Retina (tissue), 1 donor: Measurements from ENCODE around the gene OR10P1.

Experiments used
- DNase-seq: peaks from one replicate; pipeline ENCODE4 v3.0.0-alpha.2; 2016

The OR10P1 gene

DNA sequence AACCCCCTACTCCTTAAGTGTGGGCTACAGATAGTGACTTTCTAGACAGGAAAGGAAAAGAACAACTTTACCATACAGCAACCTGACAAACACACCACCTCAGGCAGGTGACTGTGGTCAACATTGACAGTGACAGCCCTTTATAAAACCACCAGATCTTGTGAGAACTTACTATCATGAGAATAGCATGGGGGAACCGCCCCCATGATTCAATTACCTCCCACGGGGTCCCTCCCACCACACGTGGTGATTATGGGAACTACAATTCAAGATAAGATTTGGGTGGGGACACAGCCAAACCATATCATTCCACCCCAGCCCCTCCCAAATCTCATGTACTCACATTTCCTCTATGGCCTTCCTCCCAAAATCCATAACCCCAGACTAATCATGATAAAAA, 16.3 kb downstream of the OR10P1 start:
- no peak for DNase-seq

DNA sequence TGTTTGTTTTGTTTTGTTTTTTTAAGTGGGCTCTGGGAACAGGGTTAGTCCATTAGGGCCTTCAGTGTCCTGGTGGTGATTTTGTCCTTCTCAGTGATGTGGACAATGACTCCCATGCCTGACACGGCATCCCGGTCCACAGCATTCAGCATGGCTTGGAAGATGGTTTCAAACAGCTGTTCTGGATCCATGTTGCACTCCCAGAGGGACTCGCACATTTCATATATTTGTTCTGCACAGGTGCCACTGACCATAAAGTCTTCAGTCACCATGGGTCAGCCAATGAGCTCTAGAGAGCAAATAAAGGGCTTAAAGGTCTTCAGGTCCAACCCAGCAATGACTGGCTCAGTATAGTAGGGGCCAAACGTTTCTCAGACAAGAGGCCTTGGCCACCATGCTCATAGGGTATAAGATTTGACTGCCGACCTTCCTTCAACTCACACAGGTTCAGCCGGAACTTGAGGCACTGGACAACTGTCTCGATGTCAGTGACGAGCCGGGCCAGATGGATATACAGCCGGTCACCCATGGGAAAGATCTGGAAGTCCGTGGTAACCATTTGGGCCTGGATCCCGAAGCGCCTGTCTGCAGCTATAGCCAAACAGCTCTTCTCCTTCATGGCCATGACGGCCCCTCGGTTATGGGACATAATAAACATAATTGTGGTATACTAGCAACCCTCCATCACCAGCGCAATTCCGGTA, 18.0 kb downstream of the OR10P1 start:
- DNase-seq: no peak

DNA sequence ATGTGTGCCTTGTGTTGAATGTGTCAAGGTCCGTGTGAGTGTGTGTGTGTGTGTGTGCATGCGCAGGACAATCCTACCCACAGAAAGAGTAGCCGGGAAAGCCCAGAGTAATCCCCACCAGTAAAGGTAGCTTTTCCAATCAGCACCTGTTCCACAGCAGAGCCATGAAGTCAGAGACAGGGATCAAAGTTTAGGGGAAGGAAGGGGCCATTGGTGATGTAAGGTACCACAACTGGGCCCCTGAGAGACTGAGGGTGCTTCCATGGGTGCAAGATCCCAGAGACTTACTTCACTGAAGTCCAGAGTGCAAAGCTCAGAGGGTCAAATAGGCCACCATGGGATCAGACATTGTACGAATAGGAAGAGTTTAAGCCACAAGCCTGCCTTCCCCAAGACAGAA, 20.5 kb downstream of the OR10P1 start:
- no peak for DNase-seq

DNA sequence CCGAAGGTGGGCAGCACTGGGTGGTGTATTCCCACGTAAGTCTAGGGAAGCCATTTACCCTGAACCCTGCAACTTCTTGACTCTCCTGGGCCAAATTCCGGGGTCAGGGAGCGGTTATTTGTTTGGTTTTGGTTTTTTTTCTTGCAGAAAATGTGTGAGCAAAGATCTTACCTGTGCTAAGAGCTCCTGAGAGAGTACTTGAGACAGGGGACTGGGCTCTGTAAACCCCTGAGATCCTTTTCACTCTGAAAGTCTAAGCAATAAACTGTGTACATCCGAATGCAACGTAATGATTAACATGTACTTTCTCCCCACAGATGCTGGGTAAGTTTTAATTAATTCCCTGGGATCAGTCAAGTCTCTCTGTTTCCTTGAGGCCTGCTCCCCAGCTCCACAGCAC, 21.5 kb downstream of the OR10P1 start:
- DNase-seq: no peak

DNA sequence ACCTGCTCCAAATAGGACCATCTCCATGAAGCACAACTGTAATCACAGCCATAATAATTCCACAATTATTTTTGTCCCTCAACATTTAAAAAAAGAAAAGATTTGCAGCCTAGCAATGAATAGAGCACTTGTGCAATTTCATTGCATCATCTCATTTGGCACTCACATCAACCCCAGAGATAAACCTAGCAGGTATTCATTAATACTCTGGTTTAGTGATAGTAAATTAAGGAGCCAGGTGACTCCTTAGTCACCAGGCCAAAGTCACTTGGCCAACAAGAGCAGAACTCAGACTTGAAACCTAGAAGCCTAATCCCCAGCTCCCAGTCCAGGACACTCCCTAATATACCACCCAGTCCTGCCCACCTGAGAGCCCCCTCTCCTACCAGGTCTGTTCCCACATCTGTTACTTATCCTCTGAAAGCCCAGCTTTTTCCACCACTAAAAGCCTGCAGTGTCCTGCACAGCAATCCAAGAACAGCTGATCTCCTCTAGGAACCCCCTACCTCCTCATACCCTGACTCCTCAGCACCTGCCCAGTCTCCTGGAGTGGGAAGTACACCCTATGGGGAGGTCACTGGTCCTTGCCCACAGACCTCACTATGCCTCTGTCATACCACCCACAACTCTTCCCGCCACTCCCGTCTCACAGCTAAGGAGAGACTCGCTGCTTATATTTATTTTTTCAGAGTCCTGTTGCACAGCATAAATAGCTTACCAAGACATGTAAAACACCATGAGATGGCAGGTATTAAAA, 22.1 kb downstream of the OR10P1 start:
- no peak for DNase-seq

DNA sequence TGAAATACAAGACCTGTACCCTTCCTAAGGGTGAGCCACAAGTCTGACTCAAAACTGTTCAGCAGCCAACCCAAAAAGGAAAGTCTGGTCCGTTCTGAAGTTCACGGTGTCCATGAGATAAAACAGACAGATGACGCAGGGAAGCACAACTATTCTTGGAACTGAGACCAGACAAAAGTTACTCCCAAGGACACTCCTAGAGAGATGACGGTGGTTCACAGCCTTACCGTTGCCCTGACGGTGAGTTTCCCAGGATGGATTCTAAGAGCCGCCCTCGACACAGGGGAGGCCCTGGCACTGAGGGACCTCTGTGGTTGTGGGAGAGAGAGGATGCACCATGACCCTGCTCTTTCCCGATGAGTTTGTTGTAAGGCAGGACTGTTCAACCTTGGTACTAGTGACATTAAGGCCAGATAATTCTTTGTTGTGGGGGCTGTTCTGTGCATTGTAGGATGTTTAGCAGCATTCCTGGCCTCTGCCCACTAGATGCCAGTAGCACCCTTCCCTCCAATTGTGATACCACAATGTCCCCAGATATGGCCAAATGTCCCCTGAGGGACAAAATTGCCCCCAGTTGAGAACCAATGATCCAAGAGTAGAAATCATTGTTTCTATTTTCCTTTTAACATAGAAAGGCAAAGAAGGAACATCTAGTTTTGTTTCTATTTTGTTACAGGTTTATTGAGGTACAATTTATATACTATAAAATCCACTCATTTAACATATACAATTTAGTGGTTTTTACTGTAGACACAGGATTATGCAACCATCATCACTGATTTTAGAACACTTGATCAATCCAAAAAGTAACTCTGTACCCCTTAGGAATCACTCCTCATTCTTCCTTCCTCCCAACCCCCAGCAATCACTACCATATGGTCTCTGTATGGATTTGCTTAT, 23.0 kb downstream of the OR10P1 start:
- DNase-seq: peak; percentile 18

DNA sequence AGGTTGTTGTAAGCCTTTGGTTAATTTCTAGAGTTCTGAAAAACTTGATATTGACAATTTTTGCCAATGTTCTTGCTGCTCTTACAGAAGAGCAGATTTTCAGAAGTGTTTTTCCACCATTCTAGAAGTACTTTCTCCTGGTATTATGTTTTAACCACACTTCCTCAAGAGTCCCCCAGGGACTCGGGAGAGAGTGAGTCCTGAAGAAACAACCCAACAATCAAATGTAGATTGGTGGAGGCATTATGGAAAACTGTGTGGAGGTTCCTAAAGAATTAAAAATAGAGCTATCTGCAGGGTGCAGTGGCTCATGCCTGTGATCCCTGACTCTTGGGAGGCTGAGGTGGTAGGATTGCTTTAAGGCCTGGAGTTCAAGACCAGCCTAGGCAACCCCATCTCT, 26.7 kb downstream of the OR10P1 start:
- DNase-seq: no peak

DNA sequence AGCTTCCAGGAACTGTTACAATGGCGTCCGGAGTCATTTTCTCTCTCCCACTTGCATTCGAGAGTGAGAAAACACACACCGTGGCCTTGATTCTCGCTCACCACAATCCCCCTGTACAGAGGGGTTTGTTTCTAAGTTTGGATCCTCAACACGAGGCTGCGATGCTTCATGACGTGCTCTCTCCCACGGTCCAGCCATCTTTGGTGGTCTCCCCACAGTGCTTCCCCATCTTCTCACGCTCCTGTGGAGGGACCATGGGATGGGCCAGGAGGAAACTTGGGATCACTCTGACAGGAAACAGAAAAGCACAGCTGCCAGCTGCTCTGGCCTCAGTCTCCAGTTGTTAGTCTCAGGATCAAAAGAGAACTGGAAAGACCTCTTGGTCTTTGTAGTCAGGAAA, 28.1 kb downstream of the OR10P1 start:
- DNase-seq: no peak

DNA sequence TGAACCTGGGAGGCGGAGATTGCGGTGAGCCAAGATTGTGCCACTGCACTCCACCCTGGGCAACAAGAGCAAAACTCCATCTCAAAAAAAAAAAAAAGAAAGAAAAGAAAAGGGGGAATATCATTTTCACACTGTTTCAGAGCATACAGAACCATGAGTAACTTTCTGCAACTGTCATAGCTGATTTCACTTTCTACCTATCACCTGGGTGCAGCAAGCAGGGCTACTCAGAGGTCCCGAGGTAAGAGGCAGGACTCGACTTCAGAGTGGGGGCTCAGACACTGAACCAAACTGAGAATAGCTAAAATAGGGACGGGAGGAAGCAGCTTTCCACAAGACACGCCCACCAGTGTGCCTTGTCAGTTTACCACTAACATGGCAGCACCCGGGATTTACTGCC, 29.8 kb downstream of the OR10P1 start:
- DNase-seq: no peak

DNA sequence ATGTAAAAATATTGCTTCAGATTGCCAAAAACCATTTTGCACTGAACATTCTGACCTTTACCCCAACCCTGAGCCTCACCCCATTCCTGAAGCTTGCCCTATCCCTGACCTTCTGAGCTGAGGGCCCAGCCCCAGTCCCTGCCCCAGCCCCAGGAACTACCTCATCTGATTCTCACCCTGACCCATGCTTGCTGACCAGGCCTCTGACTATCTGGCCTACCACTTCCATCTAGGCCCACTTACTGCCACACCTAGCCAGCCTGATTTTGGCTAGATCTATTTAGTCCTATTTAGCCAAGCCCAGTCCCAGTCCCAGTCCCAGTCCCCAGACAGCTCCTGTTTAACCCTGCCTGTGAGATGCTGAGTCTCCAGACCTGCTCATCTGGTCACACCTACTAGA, 33.6 kb downstream of the OR10P1 start:
- DNase-seq: no peak

DNA sequence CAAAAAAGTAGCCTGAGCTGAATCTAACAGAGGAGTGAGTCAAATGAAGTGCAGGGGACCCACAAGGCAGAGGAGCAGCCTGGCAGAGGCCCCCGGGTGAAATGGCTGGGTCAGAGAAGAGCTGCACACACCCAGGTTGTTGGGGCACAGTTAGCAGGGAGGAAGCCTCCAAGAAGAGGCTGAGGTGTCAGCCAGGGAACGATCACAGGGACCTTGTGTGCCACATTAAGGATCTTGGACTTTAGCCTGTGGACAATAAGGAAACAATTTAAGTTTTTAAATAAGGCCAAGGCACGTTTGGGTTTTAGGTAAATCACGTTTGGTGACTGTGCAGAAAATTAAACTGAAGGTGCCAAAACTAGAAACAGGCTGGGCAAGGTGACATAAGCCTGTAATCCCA, 35.1 kb downstream of the OR10P1 start:
- no peak for DNase-seq

DNA sequence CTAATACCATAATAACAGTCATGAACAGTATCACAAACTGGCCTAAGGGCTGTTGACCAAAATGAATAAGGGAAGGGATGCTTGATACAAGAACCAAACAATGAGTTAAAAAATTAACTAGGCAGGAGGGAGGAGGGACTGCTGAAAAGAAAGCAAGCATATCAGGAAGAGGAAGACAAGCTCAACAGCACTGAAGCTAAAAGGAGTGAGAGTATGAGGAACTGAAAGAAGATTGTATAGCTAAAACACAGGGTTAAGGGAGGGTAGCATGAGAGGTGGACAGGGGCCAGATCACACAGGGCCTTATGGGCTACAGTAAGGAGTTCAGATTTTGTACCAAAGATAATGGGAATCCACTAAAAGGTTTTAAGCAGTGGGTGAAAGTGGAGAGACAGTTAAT, 36.9 kb downstream of the OR10P1 start:
- DNase-seq: no peak

DNA sequence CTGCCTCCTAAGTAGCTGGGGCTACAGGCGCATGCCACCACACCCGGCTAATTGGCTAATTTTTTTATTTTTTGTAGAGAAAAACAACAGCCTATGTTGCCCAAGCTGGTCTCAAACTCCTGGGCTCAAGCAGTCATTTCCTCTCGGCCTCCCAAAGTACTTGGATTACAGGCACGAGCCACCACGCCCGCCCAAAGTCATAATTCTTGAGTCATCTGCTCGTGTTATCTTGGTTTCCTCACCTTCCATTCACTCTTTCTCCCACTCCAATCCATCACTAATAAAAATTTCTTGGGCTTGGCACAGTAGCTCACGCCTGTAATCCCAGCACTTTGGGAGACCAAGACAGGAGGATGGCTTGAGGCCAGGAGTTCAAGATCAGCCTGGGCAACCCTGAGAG, 39.0 kb downstream of the OR10P1 start:
- DNase-seq: no peak

DNA sequence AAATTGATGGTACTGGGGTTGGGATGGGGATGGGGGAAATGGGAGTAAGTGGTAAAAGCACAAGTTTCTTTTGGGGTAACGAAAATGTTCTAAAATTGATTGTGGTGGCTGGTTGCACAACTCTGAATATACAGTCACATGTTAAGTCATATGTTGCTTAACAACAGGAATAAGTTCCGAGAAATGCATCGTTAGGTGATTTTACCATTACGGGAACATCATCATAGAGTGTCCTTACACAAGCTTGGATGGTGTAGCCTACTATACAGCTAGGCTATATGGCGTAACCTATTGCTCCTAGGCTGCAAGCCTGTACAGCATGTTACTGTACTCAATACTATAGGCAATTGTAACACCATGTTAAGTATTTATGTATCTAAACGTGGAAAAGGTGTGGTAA, 40.0 kb downstream of the OR10P1 start:
- no peak for DNase-seq

DNA sequence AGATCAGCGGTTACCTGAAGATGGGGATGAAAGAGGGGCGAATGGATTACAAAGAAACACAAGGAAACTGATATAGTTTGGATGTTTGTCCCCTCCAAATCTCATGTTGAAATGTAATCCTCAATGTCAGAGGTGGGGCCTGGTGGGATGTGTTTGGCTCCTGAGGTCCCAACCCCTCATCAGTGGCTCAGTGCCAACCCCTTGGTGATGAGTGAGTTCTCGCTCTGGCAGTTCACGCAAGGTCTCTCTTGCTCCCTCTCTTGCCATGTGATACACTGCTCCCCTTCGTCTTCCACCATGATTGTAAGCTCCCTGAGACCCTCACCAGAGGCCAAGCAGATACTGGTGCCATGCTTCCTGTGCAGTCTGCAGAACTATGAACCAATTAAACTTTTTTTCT, 43.0 kb downstream of the OR10P1 start:
- DNase-seq: no peak

DNA sequence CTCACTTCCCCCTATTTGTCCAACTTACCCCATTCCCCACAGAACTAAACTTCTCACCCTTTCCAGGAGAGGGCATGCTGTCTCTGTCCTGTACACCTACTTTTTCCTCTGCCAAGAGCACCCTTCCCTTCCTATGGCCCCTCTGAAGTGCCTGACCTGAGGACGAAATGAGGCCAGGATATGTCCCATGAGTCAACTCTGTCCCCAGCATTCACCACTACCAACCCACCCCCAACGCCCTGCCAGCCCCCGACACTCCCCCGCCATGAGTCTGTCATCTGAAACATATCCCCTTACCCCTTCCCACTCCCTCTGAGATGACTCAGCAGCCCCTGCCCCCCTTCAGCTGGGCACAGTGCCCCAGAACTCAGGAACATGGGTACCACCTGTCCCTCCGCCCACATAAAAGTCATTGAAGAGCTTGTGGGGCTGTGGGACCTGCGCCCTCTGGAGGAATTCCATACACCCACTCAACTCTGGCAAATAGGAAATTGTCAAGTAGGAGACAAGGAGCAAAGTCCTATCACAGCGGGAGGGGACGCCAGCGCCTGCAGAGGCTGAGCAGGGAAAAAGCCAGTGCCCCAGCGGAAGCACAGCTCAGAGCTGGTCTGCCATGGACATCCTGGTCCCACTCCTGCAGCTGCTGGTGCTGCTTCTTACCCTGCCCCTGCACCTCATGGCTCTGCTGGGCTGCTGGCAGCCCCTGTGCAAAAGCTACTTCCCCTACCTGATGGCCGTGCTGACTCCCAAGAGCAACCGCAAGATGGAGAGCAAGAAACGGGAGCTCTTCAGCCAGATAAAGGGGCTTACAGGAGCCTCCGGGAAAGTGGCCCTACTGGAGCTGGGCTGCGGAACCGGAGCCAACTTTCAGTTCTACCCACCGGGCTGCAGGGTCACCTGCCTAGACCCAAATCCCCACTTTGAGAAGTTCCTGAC, 44.7 kb downstream of the OR10P1 start:
- DNase-seq: peak; percentile 67

DNA sequence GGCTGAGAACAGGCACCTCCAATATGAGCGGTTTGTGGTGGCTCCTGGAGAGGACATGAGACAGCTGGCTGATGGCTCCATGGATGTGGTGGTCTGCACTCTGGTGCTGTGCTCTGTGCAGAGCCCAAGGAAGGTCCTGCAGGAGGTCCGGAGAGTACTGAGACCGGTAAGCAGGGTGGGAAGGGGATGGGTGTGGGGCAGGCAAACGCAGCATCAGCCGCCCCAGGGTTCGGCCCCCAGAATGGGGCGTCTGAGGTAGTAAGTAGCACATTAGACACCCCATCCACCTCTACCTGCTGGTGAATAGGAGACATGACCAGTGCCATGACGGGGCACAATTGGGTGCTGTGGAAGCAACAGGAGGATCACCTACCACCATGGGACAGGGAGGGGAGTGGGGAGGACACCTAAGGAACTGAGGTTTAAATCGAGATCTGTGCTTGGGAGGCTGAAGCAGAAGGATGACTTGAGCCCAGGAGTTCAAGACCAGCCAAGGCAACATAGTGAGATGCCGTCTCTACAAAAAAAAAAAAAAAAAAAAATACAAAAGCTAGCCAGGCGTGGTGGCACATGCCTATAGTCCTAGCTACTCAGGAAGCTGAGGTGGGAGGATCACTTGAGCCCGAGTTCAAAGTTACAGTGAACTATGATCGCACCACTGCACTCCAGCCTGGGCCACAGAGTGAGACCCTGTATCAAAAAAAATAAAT, 45.5 kb downstream of the OR10P1 start:
- DNase-seq: no peak

DNA sequence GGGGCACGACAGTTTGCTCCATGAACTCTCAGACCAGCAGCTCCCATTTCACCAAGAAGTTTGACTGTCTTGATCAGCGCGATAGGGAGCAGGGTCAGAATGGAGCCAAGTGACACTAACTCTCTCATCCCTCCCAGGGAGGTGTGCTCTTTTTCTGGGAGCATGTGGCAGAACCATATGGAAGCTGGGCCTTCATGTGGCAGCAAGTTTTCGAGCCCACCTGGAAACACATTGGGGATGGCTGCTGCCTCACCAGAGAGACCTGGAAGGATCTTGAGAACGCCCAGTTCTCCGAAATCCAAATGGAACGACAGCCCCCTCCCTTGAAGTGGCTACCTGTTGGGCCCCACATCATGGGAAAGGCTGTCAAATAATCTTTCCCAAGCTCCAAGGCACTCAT, 47.0 kb downstream of the OR10P1 start:
- DNase-seq: no peak

DNA sequence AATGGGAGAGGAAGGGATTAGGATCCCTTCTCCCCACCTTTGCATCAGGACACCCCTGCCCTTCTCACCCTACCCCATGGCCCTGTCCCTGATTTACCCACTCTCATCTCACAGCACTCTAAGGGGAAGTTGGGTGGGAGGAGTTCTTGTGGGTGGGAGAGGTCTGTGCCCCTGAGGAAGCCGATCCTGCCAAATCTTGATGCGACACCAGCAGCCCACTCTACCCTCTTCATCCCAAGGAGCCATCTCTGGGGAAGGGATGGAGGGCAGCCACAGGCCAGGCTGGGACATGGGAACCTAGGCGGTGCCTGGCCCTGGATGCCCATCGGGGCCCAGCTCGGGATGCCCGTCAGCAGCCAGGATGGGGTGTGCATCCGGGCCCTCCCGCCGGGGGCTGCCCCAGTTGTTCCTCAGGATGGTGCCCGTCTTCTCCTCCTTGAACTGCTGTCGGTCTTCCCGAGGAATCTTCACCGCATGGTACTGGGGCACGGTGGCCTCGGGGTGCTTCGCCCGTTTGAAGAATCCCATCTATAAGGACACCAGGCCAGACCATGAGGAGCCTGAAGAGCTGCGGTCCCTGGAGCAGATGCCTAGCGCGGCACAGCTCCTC, 48.2 kb downstream of the OR10P1 start:
- no peak for DNase-seq

DNA sequence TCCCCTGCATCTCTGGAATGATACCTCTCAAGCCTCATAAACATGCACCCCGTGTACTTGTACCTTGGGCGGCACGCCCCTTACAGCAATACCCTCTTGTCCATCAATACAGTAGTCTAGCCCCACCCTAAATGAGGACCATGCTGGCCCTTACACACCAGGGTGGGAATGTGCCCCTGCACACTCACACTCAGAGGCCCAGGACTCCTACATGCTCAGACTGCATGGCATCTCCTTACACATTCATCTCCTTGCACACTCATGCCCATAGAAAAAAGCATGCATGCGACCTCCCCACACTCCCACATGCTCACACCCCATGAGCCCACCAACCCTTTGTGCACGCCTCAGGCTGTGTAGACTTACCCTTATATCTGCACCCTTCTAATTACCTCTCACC, 49.0 kb downstream of the OR10P1 start:
- DNase-seq: no peak

DNA sequence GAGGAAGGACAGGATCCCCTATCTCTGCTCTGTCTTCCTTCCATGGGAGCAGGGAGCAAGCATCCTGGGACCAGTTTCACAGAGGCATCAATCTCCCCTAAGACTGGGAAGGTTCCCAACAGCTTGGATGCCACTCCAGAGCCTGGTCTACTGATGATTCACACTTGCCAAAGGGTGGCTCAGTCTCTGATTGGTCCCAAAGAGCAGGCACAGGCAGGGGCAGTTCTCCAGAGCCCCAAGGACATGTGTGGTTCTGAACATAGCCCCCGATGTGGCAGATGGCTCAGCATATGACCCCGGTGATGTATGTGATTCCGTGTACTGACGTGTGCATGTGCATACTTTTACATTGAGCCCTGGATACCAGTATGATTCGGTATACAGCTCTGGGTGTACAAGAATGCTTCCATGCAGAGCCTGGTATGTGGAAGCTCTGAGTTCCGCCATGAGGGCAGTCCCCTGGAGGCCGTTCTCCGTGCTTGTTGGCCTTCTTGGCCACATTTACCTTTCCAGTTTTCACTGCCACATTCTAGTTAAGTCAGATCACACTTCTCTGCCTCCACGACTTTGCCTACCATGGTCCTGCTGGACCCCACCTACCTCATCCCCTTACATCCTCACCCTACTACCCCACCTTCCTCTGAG, 49.8 kb downstream of the OR10P1 start:
- no peak for DNase-seq
